Activated CD4-positive, alpha-beta T cell treated with anti-CD3 and anti-CD28 coated beads, Interleukin-2, amount 10 ng/mL, durations not matched to agents 7 days and 5 days (primary cell): ENCODE measurements around the gene NME3. TPM values are rescaled to one million over a fixed set of nuclear protein-coding genes. Genes with fewer than 3 reads are reported as not detected.

Source experiments
- CTCF ChIA-PET: fragments of 350-600 bp; sonication (Branson Sonifier 250); formaldehyde crosslinking; loops from one replicate; lab custom pipeline; 2021; ENCODE audit warnings: antibody characterized with exemption; lab: Charles Lee
- POLR2A ChIA-PET: fragments of 350-600 bp; sonication (Branson Sonifier 250); formaldehyde crosslinking; loops from one replicate; lab custom pipeline; 2021; ENCODE audit warnings: antibody characterized with exemption; lab: Charles Lee
- DNase-seq: peaks from one replicate; pipeline ENCODE4 v3.0.0-alpha.2; 2020
- H3K27ac Mint-ChIP-seq: one replicate; pipeline ENCODE4 v1.8.0; 2021; ENCODE audit warnings: mild to moderate bottlenecking, moderate library complexity, mixed read lengths
- H3K27me3 Mint-ChIP-seq: one replicate; pipeline ENCODE4 v1.8.0; 2021; ENCODE audit warnings: mixed read lengths
- H3K36me3 Mint-ChIP-seq: one replicate; pipeline ENCODE4 v1.8.0; 2021; ENCODE audit warnings: low read depth, mixed read lengths
- H3K4me1 Mint-ChIP-seq: one replicate; pipeline ENCODE4 v1.8.0; 2021; ENCODE audit warnings: mixed read lengths
- H3K4me3 Mint-ChIP-seq: one replicate; pipeline ENCODE4 v1.8.0; 2021; ENCODE audit warnings: mild to moderate bottlenecking, moderate library complexity, mixed read lengths
- H3K9me3 Mint-ChIP-seq: one replicate; pipeline ENCODE4 v1.8.0; 2021; ENCODE audit warnings: mixed read lengths
- total RNA-seq, 2 experiments: library from RNA; stranded (reverse); gene quantifications; one replicate each; pipeline ENCODE4 v1.2.3, GENCODE V29; 2021

NME3 gene
- total RNA-seq, 2 experiments from 2014 or later = 31.3 to 47.4 TPM

DNA sequence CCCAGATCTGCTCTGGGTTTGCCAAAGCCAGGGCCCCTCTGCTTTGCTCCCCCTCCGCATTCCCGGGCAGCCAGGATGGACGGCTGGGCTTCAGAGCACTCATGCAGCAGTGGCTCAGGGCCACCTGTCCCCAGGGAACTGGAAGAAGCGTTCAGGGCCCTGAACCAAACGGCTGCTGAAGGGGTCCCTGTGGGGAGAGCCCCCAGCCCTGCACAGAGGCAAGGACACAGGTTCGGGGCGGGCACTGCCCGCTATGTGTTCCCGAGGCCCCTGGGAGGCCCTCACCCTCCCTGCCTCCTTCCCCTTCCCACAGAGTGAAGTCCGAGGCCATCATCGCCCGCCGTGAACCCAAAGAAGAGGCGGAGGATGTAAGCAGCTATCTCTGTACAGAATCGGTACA lies 10.4 kb downstream of the NME3 start:
- DNase-seq = no peak
- no peak overlapping the region for H3K27ac Mint-ChIP-seq
- no peak overlapping the region for H3K4me3 Mint-ChIP-seq
- peaks cover 8% of the 10 kb centered on the region for H3K36me3 Mint-ChIP-seq
- no peaks in the 10 kb centered on the region for H3K27me3 Mint-ChIP-seq
- H3K4me1 Mint-ChIP-seq = peaks cover 22% of the 10 kb centered on the region
- ChIA-PET POLR2A (no interaction called here), CTCF (interaction anchor here (0.6 to 1.4 kb wide), 3 partner anchors 10 to 77 kb away, joined by 3 read pairs; partner anchors contain the start of gene MAPK8IP3)
- H3K9me3 Mint-ChIP-seq = no peaks in the 10 kb centered on the region

DNA sequence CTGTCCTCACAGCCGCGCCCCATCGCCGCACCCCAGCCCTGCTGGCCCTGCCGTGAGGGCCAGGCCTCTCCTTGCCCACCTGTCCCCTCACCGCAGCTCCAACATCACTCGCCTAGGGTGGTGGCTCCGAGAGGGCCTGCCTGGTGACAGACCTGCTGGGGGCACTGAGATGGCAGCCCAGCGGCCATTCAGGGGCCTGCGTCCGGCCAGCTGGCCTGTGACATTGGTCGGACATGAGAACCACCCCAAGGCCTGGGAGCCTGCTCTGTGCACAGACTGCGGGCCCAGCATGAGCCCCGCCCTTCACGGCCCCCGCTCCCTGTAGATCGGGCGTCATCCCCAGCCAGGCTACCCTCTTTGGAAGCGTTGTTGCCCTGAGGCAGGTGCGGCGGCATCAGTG lies 11.8 kb downstream of the NME3 start:
- peaks cover 10% of the 10 kb centered on the region for H3K36me3 Mint-ChIP-seq
- DNase-seq = no peak
- CTCF ChIA-PET = interaction anchor here (1.3 to 1.4 kb wide), 2 partner anchors 36 to 53 kb away, joined by 3 to 6 read pairs; partner anchors contain the start of gene MAPK8IP3
- no peaks in the 10 kb centered on the region for H3K9me3 Mint-ChIP-seq
- H3K27ac Mint-ChIP-seq = no peak overlapping the region
- POLR2A ChIA-PET = no interaction called here
- H3K4me1 Mint-ChIP-seq = peaks cover 23% of the 10 kb centered on the region
- no peak overlapping the region for H3K4me3 Mint-ChIP-seq
- no peaks in the 10 kb centered on the region for H3K27me3 Mint-ChIP-seq

DNA sequence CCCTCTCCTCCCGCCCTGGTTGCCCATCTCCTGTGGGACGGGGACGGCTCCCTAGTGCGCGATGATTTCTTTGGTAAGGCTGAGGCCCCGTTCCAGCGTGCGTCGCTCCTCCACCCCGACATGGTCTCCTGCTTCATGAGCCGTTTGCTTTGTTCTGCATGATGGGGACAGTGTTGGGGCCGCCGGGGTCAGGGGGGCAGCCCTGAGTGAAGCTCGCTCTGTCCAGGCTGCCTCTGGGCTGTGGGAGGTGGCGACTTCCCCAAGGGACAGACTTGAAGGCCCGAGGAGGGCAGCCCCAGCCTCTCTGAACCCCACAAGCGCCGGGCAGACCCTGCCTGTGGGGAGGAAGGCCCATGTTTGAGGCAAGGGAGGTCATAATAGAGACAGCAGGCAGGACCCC lies 12.4 kb downstream of the NME3 start:
- H3K9me3 Mint-ChIP-seq = no peaks in the 10 kb centered on the region
- no peak overlapping the region for H3K4me3 Mint-ChIP-seq
- H3K36me3 Mint-ChIP-seq = peaks cover 10% of the 10 kb centered on the region
- POLR2A ChIA-PET = no interaction called here
- H3K4me1 Mint-ChIP-seq = peaks cover 23% of the 10 kb centered on the region
- H3K27me3 Mint-ChIP-seq = no peaks in the 10 kb centered on the region
- H3K27ac Mint-ChIP-seq = peak overlapping the region; percentile 76
- DNase-seq = no peak
- CTCF ChIA-PET = interaction anchor here (0.7 to 1.3 kb wide), 2 partner anchors 12 to 35 kb away, joined by 3 to 6 read pairs; no protein-coding TSS in a partner anchor

DNA sequence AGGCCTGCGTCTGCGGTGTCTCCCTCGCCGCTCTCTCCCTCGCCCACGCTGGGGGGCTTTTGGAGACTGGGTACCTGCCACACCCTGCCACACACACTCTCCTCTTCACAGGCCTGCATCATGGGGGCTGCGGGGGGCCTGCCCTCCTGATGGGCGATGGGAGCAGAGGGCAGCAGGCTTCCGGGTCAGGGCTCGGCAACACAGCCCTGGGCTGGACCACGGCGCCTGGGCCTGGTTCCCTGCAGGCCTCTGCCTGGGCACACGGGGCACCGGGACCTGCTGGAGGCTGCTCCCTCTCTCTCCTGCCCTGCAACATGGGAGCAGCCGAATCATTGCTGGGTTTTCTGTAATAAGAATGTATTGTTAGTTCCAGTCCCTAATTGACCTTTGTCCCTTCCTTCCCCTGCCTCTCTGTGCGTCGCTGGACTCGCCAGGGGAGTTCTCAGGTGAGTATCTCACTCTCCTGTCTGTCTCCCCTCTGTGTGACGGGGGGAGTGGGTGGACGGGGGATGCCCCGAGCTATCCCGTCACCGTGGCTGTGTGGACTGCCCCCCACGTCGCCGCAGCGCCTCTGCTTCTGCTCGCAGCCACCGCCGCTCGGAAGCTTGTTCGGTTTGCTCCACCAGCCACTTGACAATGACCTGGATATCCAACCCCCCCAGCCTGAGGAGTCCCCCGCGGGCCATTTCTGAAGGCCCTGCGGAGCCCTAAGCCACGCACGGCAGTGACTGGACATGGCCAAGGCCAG lies 13.5 kb downstream of the NME3 start:
- Mint-ChIP-seq H3K27me3 (no peaks in the 10 kb centered on the region), H3K27ac (peak overlapping the region; percentile 88), H3K4me1 (peaks cover 23% of the 10 kb centered on the region), H3K36me3 (peaks cover 10% of the 10 kb centered on the region), H3K4me3 (no peak overlapping the region), H3K9me3 (no peaks in the 10 kb centered on the region)
- CTCF ChIA-PET = interaction anchor here (0.7 to 1.3 kb wide), 2 partner anchors 13 to 34 kb away, joined by 3 to 6 read pairs; no protein-coding TSS in a partner anchor
- POLR2A ChIA-PET = no interaction called here
- no peak for DNase-seq

DNA sequence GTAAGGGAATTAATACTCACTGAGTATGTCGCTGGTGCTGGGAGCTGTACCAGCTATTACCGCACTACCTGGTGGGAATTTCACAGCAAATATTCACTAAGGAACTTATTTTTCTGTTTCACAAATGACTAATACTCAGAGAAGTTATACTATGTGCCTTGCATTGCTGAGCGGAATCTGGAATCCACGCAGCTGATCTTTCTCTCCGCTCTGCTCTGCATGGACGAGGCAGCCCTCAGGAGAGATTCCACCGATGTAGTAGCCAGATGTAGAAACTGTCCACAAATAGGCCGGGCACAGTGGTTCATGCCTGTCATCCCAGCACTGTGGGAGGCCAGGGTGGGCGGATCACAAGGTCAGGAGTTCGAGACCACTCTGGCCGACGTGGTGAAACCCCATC lies 17.1 kb downstream of the NME3 start:
- DNase-seq = no peak
- ChIA-PET CTCF (interaction anchor here (1.2 kb wide), 1 partner anchor 10 kb away, joined by 3 read pairs; no protein-coding TSS in a partner anchor), POLR2A (no interaction called here)
- Mint-ChIP-seq H3K27ac (no peak overlapping the region), H3K4me3 (no peak overlapping the region), H3K27me3 (no peaks in the 10 kb centered on the region), H3K4me1 (peaks cover 23% of the 10 kb centered on the region), H3K36me3 (peaks cover 7% of the 10 kb centered on the region), H3K9me3 (no peaks in the 10 kb centered on the region)

DNA sequence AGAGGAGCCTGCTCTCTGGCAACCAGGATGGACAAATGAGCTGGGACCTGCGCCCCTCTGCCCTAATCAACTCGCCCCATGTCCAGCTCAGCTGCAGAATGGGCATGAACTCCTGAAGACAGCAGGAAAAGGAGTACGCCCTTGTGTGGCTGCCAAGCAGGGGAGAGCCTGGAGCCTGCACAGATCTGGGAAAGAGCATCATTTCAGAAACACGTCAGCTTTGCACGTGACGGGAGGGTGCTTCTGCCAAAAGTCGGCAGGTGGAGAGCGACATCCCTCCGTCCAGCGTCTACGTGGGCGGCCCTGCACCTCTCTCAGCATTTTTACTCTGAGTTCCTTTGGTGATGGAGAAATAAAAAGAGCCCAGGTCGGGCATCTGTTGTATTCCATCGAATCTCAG lies 18.5 kb downstream of the NME3 start:
- ChIA-PET CTCF (no interaction called here), POLR2A (no interaction called here)
- Mint-ChIP-seq H3K27me3 (no peaks in the 10 kb centered on the region), H3K36me3 (peaks cover 7% of the 10 kb centered on the region), H3K9me3 (no peaks in the 10 kb centered on the region), H3K27ac (no peak overlapping the region), H3K4me1 (peaks cover 16% of the 10 kb centered on the region), H3K4me3 (no peak overlapping the region)
- DNase-seq = no peak

DNA sequence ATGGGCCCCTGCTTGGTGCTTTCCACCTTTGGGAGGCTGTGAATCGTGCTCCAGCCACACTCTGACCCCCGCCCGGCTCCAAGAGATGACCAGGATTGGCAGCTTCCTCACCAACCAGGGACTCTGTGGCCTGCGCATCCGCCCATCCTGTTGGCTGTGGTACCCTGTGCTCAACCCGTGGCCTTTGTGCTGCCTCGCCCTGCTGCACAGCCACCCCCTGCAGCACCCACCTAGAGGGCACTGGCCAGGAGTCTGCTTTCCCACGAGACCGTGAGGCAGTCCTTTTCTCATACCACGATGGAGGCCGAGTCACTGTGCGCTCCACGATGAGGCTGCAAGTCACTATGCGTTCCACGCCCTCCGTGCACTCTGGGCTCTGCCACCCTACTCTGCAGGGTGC lies 19.4 kb downstream of the NME3 start:
- Mint-ChIP-seq H3K4me3 (no peak overlapping the region), H3K36me3 (peaks cover 9% of the 10 kb centered on the region), H3K27me3 (no peaks in the 10 kb centered on the region), H3K4me1 (peaks cover 8% of the 10 kb centered on the region), H3K27ac (no peak overlapping the region), H3K9me3 (no peaks in the 10 kb centered on the region)
- POLR2A ChIA-PET = no interaction called here
- CTCF ChIA-PET = interaction anchor here (0.9 to 1.2 kb wide), 2 partner anchors 8 to 19 kb away, joined by 3 read pairs; no protein-coding TSS in a partner anchor
- no peak for DNase-seq

DNA sequence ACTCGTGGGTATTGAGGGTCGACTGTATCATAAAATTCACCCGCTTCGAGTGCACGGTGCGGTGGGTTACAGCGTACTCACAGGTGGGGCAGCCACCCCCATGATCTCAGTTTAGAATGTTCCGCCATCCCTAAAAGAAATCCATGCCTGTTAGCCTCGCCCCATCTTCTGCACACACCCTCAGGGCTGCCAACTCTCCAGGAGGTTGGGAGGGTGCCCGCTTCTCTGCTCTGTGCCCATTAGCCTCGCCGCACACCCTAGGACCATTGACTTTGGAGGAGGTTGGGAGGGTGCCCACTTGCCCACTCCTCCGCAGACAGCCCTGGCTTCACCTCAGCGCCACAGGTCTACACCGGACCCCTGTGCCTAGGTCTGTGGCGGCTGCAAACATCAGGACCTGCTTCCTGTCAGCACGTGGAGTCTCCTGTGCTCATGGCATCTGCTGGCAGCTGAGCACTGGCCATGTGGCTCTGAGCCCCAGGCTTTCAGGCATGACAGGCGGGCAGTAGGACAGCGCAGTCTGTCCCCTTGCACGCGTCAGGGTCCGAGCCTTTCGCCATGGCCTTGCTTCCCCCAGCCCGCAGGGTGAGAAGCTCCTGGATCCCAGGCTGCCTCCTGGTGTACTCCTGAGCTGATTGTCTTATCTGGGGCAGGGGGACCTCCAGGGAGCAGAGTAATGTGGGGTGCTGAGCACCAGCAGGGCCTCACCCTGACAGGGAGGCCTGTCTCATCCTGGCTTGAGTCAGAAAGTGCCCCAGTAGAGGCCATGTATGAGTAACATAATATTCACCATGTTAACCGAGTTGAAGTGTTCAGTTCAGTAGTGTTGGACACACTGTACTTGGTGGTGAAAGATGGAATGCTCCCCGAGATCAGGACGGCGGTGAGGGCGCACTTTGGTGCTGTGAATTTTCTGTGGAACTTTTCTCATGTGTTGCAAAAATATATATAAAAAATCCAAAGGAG lies 21.9 kb downstream of the NME3 start:
- no peak for DNase-seq
- ChIA-PET POLR2A (no interaction called here), CTCF (interaction anchor here (0.7 to 1.6 kb wide), 2 partner anchors 10 to 43 kb away, joined by 3 read pairs; partner anchors contain the start of gene MAPK8IP3)
- Mint-ChIP-seq H3K9me3 (no peaks in the 10 kb centered on the region), H3K27ac (no peak overlapping the region), H3K4me1 (no peaks in the 10 kb centered on the region), H3K27me3 (no peaks in the 10 kb centered on the region), H3K36me3 (peaks cover 7% of the 10 kb centered on the region), H3K4me3 (no peak overlapping the region)

DNA sequence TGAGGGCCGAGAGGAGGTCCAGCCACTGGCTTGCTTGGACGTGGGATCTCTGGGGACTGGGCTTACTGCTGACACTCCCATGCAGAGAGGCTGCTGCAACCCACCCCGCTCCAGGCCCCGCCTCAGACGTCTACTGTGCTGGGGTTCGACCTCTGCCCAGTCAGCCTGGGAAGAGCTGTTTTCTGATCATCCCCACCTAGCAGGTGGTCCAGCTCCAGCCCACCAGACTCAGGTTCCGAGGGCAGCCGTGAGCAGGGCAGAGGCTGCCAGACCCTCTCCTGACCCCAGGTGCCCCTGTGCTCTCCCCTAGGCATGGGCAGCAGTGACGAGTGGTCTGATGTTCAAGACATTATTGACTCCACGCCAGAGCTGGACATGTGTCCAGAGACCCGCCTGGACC lies 23.4 kb downstream of the NME3 start:
- CTCF ChIA-PET = no interaction called here
- no peak for DNase-seq
- H3K4me3 Mint-ChIP-seq = no peak overlapping the region
- POLR2A ChIA-PET = no interaction called here
- peaks cover 9% of the 10 kb centered on the region for H3K36me3 Mint-ChIP-seq
- no peaks in the 10 kb centered on the region for H3K27me3 Mint-ChIP-seq
- no peaks in the 10 kb centered on the region for H3K9me3 Mint-ChIP-seq
- no peaks in the 10 kb centered on the region for H3K4me1 Mint-ChIP-seq
- H3K27ac Mint-ChIP-seq = no peak overlapping the region

DNA sequence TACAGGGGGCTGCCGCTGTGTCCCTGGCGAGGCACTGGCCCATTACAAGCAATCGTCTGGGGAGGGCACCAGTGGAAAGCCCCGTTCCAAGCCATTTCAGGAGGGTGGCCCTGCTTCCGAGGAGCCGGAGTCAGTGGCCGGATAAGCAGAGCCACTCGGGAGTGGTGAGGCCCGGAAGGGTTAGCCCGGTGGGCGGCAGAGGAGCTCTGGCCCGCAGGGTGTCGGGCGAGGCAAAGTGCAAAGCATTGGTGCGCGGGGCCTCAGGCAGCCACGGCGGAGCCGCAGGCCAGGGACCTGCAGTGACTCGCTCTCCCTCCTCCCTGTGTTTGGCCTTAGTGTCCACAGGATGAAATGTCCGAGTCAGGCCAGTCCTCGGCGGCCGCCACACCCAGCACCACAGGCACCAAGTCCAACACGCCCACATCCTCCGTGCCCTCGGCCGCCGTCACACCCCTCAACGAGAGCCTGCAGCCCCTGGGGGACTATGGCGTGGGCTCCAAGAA lies 24.6 kb downstream of the NME3 start:
- H3K9me3 Mint-ChIP-seq = no peaks in the 10 kb centered on the region
- CTCF ChIA-PET = no interaction called here
- no peak overlapping the region for H3K4me3 Mint-ChIP-seq
- POLR2A ChIA-PET = no interaction called here
- peaks cover 6% of the 10 kb centered on the region for H3K36me3 Mint-ChIP-seq
- H3K27me3 Mint-ChIP-seq = no peaks in the 10 kb centered on the region
- H3K27ac Mint-ChIP-seq = no peak overlapping the region
- no peak for DNase-seq
- H3K4me1 Mint-ChIP-seq = no peaks in the 10 kb centered on the region

DNA sequence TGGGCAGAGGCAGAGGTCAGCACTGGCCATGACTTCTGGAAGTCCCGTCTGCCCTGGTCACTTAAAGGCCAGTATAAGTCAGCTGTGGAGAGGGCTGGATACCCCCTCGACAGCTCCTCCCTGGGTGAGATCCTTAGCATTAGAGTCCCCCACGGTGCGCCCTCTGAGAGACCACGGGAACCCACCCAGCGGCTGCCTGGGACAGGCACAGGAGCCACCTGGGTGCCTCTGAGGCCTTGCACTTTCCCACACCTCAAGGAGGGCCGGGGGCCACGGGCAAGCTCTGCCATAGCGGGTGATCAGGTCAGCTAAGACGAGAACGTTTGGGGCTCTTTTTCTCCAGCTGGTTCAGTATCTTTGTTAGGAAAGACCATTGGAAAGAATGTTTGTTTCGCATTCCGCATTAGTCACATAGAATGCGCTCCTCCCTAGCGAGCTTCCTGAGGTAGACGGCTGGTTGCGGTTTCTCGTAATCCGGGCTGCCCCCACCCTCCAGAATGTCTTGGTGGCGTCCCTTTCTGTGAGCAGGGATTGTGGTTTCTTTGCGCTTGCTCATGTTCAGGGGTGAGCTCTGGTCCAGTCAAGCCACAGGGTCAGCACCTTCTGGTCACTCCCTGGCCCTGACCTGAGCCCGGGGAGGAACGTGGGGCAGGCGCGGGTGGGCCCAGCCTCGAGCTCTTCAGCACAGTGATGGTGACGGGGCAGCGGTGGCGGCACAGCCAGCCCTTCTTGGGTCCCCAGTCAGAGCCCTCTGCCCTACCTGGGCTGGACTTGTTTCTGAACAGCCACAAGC lies 25.2 kb downstream of the NME3 start:
- Mint-ChIP-seq H3K36me3 (peaks cover 6% of the 10 kb centered on the region), H3K27ac (no peak overlapping the region), H3K4me1 (no peaks in the 10 kb centered on the region), H3K4me3 (no peak overlapping the region), H3K9me3 (no peaks in the 10 kb centered on the region), H3K27me3 (no peaks in the 10 kb centered on the region)
- no peak for DNase-seq
- CTCF ChIA-PET = interaction anchor here (0.9 kb wide), 1 partner anchor 40 kb away, joined by 3 read pairs; the partner anchor contains the start of gene MAPK8IP3
- POLR2A ChIA-PET = no interaction called here
